WTC11 (cell line): Measurements from ENCODE around the gene REC8. TPM values are rescaled to one million over a fixed set of nuclear protein-coding genes. Genes with fewer than 3 reads are reported as not detected.

Source experiments
- ATAC-seq: fragments of 200-7000 bp; cut with Tn5 transposase; 2 replicates; pipeline ENCODE4 v1.10.0; 2021; ENCODE audit warnings: mild to moderate bottlenecking, moderate library complexity
- CTCF ChIA-PET: fragments of 300-600 bp; sonication (Branson Sonifier 250); formaldehyde crosslinking; loops from one replicate; lab custom pipeline; 2021; ENCODE audit warnings: antibody characterized with exemption; lab: Charles Lee
- POLR2A ChIA-PET: fragments of 350-600 bp; sonication (Branson Sonifier 250); formaldehyde crosslinking; loops from one replicate; lab custom pipeline; 2021; ENCODE audit warnings: antibody characterized with exemption; lab: Charles Lee
- DNase-seq: peaks from one replicate; pipeline ENCODE4 v3.0.0; 2021; ENCODE audit warnings: low spot score
- H3K27ac Mint-ChIP-seq: 2 replicates; pipeline ENCODE4 v1.8.0; 2021; ENCODE audit warnings: mixed read lengths
- H3K27me3 Mint-ChIP-seq: 2 replicates; pipeline ENCODE4 v1.8.0; 2021; ENCODE audit warnings: low read depth, mild to moderate bottlenecking, moderate library complexity, mixed read lengths
- H3K36me3 Mint-ChIP-seq: 2 replicates; pipeline ENCODE4 v1.8.0; 2021; ENCODE audit warnings: mixed read lengths
- H3K4me1 Mint-ChIP-seq: 2 replicates; pipeline ENCODE4 v1.8.0; 2022; ENCODE audit warnings: mixed read lengths
- H3K4me3 Mint-ChIP-seq: 2 replicates; pipeline ENCODE4 v1.8.0; 2021; ENCODE audit warnings: mild to moderate bottlenecking, moderate library complexity, mixed read lengths
- H3K9me3 Mint-ChIP-seq: 2 replicates; pipeline ENCODE4 v1.8.0; 2021; ENCODE audit warnings: mixed read lengths
- ETV6 ChIP-seq: sonication (generic); formaldehyde crosslinking; IDR thresholded peaks from 2 replicates; pipeline ENCODE4 v1.8.1; 2022; ENCODE audit warnings: mild to moderate bottlenecking, missing genetic modification reagents
- FOXP1 ChIP-seq: sonication (generic); formaldehyde crosslinking; IDR thresholded peaks from 2 replicates; pipeline ENCODE4 v1.8.0; 2022; ENCODE audit warnings: missing genetic modification reagents, mild to moderate bottlenecking, moderate library complexity, borderline replicate concordance
- HMGA2 ChIP-seq: fragments of 250-450 bp; sonication (Bioruptor Pico); IDR thresholded peaks from 2 replicates; pipeline ENCODE4 v1.4.0; 2021; ENCODE audit warnings: mild to moderate bottlenecking, moderate library complexity
- JAZF1 ChIP-seq: fragments of 250-450 bp; sonication (Bioruptor Pico); IDR thresholded peaks from 2 replicates; pipeline ENCODE4 v1.9.0; 2021; ENCODE audit warnings: moderate library complexity, mild to moderate bottlenecking, inconsistent platforms
- JUN ChIP-seq: sonication (generic); formaldehyde crosslinking; IDR thresholded peaks from 2 replicates; pipeline ENCODE4 v1.8.0; 2023; ENCODE audit warnings: mild to moderate bottlenecking, missing genetic modification reagents
- NR2C2 ChIP-seq: sonication (generic); formaldehyde crosslinking; IDR thresholded peaks from 2 replicates; pipeline ENCODE4 v1.8.0; 2022; ENCODE audit warnings: mild to moderate bottlenecking, missing genetic modification reagents
- NR3C1 ChIP-seq: sonication (generic); formaldehyde crosslinking; conservative IDR thresholded peaks from 2 replicates; pipeline ENCODE4 v1.8.1; 2023; ENCODE audit warnings: low read depth, mild to moderate bottlenecking, missing genetic modification reagents
- OVOL2 ChIP-seq: fragments of 250-450 bp; sonication (Bioruptor Pico); IDR thresholded peaks from 2 replicates; pipeline ENCODE4 v1.9.0; 2021; ENCODE audit warnings: mild to moderate bottlenecking, borderline replicate concordance
- RELA ChIP-seq: sonication (generic); formaldehyde crosslinking; IDR thresholded peaks from 2 replicates; pipeline ENCODE4 v1.8.1; 2022; ENCODE audit warnings: missing genetic modification reagents, mild to moderate bottlenecking, borderline replicate concordance
- SMAD3 ChIP-seq: sonication (generic); formaldehyde crosslinking; IDR thresholded peaks from 2 replicates; pipeline ENCODE4 v1.8.0; 2022; ENCODE audit warnings: missing genetic modification reagents, mild to moderate bottlenecking, borderline replicate concordance
- SOX15 ChIP-seq: fragments of 250-450 bp; sonication (Bioruptor Pico); IDR thresholded peaks from 2 replicates; pipeline ENCODE4 v1.9.0; 2021; ENCODE audit warnings: mild to moderate bottlenecking
- SP1 ChIP-seq: sonication (generic); formaldehyde crosslinking; conservative IDR thresholded peaks from 2 replicates; pipeline ENCODE4 v1.8.1; 2022; ENCODE audit warnings: missing genetic modification reagents
- TCF7 ChIP-seq: sonication (generic); formaldehyde crosslinking; IDR thresholded peaks from 2 replicates; pipeline ENCODE4 v1.8.0; 2022; ENCODE audit warnings: mild to moderate bottlenecking, low read depth, missing genetic modification reagents, moderate library complexity
- TEAD1 ChIP-seq: sonication (generic); formaldehyde crosslinking; IDR thresholded peaks from 2 replicates; pipeline ENCODE4 v1.8.0; 2022; ENCODE audit warnings: mild to moderate bottlenecking, missing genetic modification reagents
- ZNF138 ChIP-seq: sonication (generic); formaldehyde crosslinking; conservative IDR thresholded peaks from 2 replicates; pipeline ENCODE4 v1.8.1; 2022; ENCODE audit warnings: mild to moderate bottlenecking, moderate library complexity, missing genetic modification reagents
- ZNF416 ChIP-seq: fragments of 250-450 bp; sonication (Bioruptor Pico); IDR thresholded peaks from 2 replicates; pipeline ENCODE4 v1.9.0; 2021; ENCODE audit warnings: mild to moderate bottlenecking, inconsistent platforms
- total RNA-seq: library from RNA; stranded (reverse); gene quantifications from 3 replicates; pipeline ENCODE4 v1.2.3, GENCODE V29; 2021
- TF ChIP-seq, protein P1 (sequence below): sonication (generic); formaldehyde crosslinking; IDR thresholded peaks from 2 replicates; pipeline ENCODE4 v1.8.1; 2023; ENCODE audit warnings: mild to moderate bottlenecking, missing genetic modification reagents, moderate library complexity
- TF ChIP-seq, protein P2 (sequence below): sonication (generic); formaldehyde crosslinking; IDR thresholded peaks from 2 replicates; pipeline ENCODE4 v1.8.1; 2022; ENCODE audit warnings: low read depth, missing genetic modification reagents, borderline replicate concordance
- TF ChIP-seq, protein P3 (sequence below): sonication (generic); formaldehyde crosslinking; IDR thresholded peaks from 2 replicates; pipeline ENCODE4 v1.8.1; 2023; ENCODE audit warnings: mild to moderate bottlenecking, missing genetic modification reagents, borderline replicate concordance
- TF ChIP-seq, protein P4 (sequence below): sonication (generic); formaldehyde crosslinking; IDR thresholded peaks from 2 replicates; pipeline ENCODE4 v1.8.1; 2023; ENCODE audit warnings: mild to moderate bottlenecking, missing genetic modification reagents, moderate library complexity
- TF ChIP-seq, protein P5 (sequence below): fragments of 250-450 bp; sonication (Bioruptor Pico); IDR thresholded peaks from 2 replicates; pipeline ENCODE4 v1.9.0; 2021; ENCODE audit warnings: mild to moderate bottlenecking
- TF ChIP-seq, protein P6 (sequence below): sonication (generic); formaldehyde crosslinking; IDR thresholded peaks from 2 replicates; pipeline ENCODE4 v1.8.0; 2023; ENCODE audit warnings: missing genetic modification reagents

The REC8 gene
- total RNA-seq, 1 experiment from 2014 or later = 32.2 TPM

DNA sequence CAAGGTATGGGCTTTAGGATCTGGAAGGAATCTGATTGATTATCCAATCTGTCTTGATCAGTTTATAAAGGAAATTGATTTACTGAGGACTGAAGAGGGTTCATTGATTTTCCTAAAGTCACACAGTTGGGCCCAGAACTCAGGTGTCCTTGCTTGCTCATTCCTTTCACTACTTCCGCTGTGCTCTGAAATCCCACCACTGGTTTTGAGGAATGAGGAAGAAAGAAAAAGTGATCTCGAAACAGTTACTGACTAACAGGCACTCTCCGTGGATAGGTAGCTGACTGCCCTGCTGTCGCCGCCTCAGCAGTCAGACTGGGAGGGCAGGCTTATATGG lies 41.5 kb upstream of the REC8 start, which contains the start of gene FITM1 (continued):
- TF ChIP-seq ETV6 (CRISPR knock-in tag) (no peak), ZNF416 (no peak)

DNA sequence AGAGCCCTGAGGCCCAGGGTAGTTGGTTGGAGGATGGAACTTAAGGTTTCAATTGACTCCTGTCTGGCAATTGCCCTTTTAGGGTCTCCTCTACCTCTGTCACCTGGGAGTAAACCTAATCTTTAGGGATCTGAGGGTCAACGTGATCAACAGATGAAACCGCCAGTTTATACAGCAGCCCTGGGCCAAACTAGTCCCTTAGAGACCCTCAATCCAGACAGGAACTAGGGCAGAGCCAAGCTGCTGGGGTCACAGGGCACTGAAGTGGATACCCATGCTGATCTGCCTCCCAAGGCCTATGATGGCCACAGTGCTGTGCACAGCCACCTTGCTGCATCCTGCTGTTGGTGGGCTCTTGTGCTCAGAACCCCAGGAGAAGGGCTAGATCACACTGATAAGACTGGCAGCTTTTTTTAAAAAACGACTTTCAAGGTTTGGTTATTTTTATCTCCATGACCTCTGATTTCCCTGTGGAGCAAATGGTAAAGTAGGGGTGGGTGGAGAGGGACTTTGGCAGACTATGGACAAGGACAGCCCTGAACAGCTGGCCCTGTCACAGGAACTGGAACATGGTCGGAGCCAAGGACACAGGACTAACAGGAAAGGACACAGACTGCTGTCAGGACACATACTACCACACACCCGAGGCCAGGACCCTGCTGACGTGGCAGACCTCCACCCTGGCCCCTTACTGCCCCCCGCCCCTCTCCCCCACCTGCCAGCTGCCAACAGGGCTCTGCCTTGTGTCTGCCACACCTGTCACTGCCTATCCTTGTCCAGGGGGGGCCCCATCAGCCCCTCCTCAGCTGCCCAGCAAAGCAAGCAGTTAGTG lies 40.9 kb upstream of the REC8 start:
- H3K4me3 Mint-ChIP-seq = no peak overlapping the region
- no peaks in the 10 kb centered on the region for H3K9me3 Mint-ChIP-seq
- CTCF ChIA-PET = interaction anchor here (3.1 kb wide), 1 partner anchor 22 kb away, joined by 10 read pairs; no protein-coding TSS in a partner anchor

DNA sequence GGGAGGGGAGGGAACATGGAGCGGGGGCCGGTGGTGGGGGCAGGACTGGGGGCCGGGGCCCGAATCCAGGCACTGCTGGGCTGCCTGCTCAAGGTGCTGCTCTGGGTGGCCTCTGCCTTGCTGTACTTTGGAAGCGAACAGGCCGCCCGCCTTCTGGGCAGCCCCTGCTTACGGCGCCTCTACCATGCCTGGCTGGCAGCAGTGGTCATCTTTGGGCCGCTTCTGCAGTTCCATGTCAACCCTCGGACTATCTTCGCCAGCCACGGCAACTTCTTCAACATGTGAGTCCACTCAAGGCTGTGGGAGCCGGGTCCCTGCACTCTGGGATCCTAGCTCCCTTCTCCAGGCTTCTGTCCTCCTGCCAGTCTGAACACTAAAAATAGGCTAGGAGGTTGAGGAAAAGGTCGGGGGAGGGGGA lies 40.3 kb upstream of the REC8 start:
- ChIA-PET CTCF (interaction anchor here (3.1 kb wide), 1 partner anchor 23 kb away, joined by 10 read pairs; no protein-coding TSS in a partner anchor), POLR2A (no interaction called here)
- H3K4me1 Mint-ChIP-seq = peaks cover 12% of the 10 kb centered on the region
- H3K9me3 Mint-ChIP-seq = no peaks in the 10 kb centered on the region
- no peak overlapping the region for H3K27ac Mint-ChIP-seq
- no peak for TF ChIP-seq TCF7 (CRISPR knock-in tag)
- TF ChIP-seq, protein P1, sequence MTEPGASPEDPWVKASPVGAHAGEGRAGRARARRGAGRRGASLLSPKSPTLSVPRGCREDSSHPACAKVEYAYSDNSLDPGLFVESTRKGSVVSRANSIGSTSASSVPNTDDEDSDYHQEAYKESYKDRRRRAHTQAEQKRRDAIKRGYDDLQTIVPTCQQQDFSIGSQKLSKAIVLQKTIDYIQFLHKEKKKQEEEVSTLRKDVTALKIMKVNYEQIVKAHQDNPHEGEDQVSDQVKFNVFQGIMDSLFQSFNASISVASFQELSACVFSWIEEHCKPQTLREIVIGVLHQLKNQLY (CRISPR knock-in tag) = no peak
- no peak for TF ChIP-seq NR2C2 (CRISPR knock-in tag)
- TF ChIP-seq FOXP1 (CRISPR knock-in tag) = no peak
- no peak for TF ChIP-seq JAZF1 (CRISPR knock-in tag)
- TF ChIP-seq JUN (CRISPR knock-in tag) = no peak
- TF ChIP-seq, protein P2, sequence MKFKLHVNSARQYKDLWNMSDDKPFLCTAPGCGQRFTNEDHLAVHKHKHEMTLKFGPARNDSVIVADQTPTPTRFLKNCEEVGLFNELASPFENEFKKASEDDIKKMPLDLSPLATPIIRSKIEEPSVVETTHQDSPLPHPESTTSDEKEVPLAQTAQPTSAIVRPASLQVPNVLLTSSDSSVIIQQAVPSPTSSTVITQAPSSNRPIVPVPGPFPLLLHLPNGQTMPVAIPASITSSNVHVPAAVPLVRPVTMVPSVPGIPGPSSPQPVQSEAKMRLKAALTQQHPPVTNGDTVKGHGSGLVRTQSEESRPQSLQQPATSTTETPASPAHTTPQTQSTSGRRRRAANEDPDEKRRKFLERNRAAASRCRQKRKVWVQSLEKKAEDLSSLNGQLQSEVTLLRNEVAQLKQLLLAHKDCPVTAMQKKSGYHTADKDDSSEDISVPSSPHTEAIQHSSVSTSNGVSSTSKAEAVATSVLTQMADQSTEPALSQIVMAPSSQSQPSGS (CRISPR knock-in tag) = no peak
- no peak for TF ChIP-seq SMAD3 (CRISPR knock-in tag)
- TF ChIP-seq, protein P3, sequence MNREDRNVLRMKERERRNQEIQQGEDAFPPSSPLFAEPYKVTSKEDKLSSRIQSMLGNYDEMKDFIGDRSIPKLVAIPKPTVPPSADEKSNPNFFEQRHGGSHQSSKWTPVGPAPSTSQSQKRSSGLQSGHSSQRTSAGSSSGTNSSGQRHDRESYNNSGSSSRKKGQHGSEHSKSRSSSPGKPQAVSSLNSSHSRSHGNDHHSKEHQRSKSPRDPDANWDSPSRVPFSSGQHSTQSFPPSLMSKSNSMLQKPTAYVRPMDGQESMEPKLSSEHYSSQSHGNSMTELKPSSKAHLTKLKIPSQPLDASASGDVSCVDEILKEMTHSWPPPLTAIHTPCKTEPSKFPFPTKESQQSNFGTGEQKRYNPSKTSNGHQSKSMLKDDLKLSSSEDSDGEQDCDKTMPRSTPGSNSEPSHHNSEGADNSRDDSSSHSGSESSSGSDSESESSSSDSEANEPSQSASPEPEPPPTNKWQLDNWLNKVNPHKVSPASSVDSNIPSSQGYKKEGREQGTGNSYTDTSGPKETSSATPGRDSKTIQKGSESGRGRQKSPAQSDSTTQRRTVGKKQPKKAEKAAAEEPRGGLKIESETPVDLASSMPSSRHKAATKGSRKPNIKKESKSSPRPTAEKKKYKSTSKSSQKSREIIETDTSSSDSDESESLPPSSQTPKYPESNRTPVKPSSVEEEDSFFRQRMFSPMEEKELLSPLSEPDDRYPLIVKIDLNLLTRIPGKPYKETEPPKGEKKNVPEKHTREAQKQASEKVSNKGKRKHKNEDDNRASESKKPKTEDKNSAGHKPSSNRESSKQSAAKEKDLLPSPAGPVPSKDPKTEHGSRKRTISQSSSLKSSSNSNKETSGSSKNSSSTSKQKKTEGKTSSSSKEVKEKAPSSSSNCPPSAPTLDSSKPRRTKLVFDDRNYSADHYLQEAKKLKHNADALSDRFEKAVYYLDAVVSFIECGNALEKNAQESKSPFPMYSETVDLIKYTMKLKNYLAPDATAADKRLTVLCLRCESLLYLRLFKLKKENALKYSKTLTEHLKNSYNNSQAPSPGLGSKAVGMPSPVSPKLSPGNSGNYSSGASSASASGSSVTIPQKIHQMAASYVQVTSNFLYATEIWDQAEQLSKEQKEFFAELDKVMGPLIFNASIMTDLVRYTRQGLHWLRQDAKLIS = no peak
- TF ChIP-seq, protein P4, sequence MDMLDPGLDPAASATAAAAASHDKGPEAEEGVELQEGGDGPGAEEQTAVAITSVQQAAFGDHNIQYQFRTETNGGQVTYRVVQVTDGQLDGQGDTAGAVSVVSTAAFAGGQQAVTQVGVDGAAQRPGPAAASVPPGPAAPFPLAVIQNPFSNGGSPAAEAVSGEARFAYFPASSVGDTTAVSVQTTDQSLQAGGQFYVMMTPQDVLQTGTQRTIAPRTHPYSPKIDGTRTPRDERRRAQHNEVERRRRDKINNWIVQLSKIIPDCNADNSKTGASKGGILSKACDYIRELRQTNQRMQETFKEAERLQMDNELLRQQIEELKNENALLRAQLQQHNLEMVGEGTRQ (CRISPR knock-in tag) = no peak
- no peak for TF ChIP-seq OVOL2
- TF ChIP-seq SP1 (CRISPR knock-in tag) = no peak
- TF ChIP-seq, protein P5, sequence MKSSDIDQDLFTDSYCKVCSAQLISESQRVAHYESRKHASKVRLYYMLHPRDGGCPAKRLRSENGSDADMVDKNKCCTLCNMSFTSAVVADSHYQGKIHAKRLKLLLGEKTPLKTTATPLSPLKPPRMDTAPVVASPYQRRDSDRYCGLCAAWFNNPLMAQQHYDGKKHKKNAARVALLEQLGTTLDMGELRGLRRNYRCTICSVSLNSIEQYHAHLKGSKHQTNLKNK = no peak
- no peak for TF ChIP-seq NR3C1 (CRISPR knock-in tag)
- TF ChIP-seq, all 79 proteins: peak for 0
- Mint-ChIP-seq H3K4me3 (no peak overlapping the region), H3K27me3 (no peaks in the 10 kb centered on the region; the same call in 1 of the 2 replicates), H3K36me3 (no peaks in the 10 kb centered on the region)
- DNase-seq (no peak), ATAC-seq (no peak)

More for the DNA sequence above, 40.9 kb upstream of the REC8 start:
- no peaks in the 10 kb centered on the region; the same call in 1 of the 2 replicates for H3K27me3 Mint-ChIP-seq
- ATAC-seq (no peak), DNase-seq (no peak)
- 0 out of 2 replicates have a peak overlapping the region, but pooled peaks have one; percentile 67 for H3K27ac Mint-ChIP-seq
- no peaks in the 10 kb centered on the region for H3K36me3 Mint-ChIP-seq
- H3K4me1 Mint-ChIP-seq = peaks cover 10% of the 10 kb centered on the region
- POLR2A ChIA-PET = no interaction called here
- TF ChIP-seq, protein P6, sequence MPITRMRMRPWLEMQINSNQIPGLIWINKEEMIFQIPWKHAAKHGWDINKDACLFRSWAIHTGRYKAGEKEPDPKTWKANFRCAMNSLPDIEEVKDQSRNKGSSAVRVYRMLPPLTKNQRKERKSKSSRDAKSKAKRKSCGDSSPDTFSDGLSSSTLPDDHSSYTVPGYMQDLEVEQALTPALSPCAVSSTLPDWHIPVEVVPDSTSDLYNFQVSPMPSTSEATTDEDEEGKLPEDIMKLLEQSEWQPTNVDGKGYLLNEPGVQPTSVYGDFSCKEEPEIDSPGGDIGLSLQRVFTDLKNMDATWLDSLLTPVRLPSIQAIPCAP (CRISPR knock-in tag) = no peak
- no peak for TF ChIP-seq ZNF138 (CRISPR knock-in tag)
- TF ChIP-seq SOX15 = no peak
- no peak for TF ChIP-seq TEAD1
- no peak for TF ChIP-seq TCF7 (CRISPR knock-in tag)
- TF ChIP-seq HMGA2 = no peak
- no peak for TF ChIP-seq ETV6 (CRISPR knock-in tag)
- TF ChIP-seq RELA (CRISPR knock-in tag) = no peak
- TF ChIP-seq, all 79 proteins: peak for 0
